ENCODE measurements around the gene PPP2R2C.

DNA sequence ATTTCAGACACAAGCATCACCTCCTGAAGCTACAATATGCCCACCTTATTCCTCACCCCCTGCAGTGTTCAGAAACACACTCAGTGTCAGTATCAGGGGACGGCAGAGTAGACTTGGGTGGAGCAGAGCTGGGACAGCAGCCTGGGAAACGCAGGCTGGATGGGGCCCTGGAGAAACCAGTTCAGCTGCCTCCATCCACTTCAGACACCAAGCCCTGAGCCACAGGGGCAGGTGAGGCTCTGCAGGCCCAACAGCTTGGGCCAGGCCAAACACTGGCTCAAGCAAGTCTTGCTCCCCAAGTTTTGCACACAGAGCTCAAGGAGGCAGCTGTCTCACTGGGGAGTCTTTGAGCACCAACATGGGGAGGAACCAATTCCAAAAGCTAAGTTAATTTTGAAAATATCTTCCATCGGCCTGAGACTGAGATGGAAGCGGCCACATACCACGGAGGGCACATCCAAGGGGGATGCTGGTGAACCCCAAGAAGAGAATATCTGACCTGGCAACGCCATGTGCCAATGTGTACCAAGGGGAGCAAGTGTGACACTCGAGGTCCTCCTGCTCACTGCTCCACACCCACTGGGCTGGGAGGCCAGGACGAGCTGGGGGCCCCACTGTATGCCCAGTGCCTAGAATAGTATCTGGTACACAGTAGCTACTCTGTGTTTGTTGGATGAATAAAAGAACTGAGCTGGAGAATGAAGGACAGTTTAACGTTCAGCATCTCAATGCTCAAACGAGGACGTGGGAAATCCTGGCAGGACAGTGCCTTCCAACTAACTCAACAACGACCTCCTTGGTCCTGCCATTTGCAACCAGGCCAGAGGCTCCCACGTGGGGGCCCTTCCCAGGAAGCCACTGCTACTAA, 45.6 kb downstream of the PPP2R2C start:
- TF ChIP-seq, protein P1, sequence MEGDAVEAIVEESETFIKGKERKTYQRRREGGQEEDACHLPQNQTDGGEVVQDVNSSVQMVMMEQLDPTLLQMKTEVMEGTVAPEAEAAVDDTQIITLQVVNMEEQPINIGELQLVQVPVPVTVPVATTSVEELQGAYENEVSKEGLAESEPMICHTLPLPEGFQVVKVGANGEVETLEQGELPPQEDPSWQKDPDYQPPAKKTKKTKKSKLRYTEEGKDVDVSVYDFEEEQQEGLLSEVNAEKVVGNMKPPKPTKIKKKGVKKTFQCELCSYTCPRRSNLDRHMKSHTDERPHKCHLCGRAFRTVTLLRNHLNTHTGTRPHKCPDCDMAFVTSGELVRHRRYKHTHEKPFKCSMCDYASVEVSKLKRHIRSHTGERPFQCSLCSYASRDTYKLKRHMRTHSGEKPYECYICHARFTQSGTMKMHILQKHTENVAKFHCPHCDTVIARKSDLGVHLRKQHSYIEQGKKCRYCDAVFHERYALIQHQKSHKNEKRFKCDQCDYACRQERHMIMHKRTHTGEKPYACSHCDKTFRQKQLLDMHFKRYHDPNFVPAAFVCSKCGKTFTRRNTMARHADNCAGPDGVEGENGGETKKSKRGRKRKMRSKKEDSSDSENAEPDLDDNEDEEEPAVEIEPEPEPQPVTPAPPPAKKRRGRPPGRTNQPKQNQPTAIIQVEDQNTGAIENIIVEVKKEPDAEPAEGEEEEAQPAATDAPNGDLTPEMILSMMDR (IDR thresholded peaks at IDR 0.05 in 8 of 11, conservative IDR thresholded peaks at IDR 0.05 in 3 of 11), result no peak
- no peak for TF ChIP-seq POLR2AphosphoS5 (IDR thresholded peaks at IDR 0.05)
- TF ChIP-seq POLR2A (IDR thresholded peaks at IDR 0.05), result no peak
